Limb (tissue), 2 donors: ENCODE results near the gene MRAS.

Source experiments
- DNase-seq, 2 donors: peaks; one replicate each; pipeline ENCODE4 v3.0.0-alpha.2; 2016; ENCODE audit errors: extremely low spot score in 2 of 2

MRAS gene

GRCh38 chr3:138347960-138348753 lies at the start of gene MRAS:
Gene MRAS, plus strand, starts transcription at chr3:138348579. Its CDS starts 24,305 bp downstream, at chr3:138372884.
- DNase-seq: peak in 1 of 2 donors; percentile 81

- no peak for DNase-seq
These were observed 47.7 kb upstream of the MRAS start for GRCh38 chr3:138300647-138301046.

GRCh38 chr3:138303474-138303873 lies 44.9 kb upstream of the MRAS start:
- no peak for DNase-seq

GRCh38 chr3:138307899-138308298 lies 40.5 kb upstream of the MRAS start:
- no peak for DNase-seq

GRCh38 chr3:138308783-138309182 lies 39.6 kb upstream of the MRAS start:
- DNase-seq: no peak

GRCh38 chr3:138310494-138310893 lies 37.9 kb upstream of the MRAS start:
- no peak for DNase-seq

GRCh38 chr3:138314751-138315150 lies 33.6 kb upstream of the MRAS start:
- no peak for DNase-seq

- DNase-seq: no peak
These were observed 30.7 kb upstream of the MRAS start for GRCh38 chr3:138317687-138318086.

- DNase-seq: no peak
These were observed 24.4 kb upstream of the MRAS start for GRCh38 chr3:138323971-138324370.

GRCh38 chr3:138325990-138326389 lies 22.4 kb upstream of the MRAS start:
- no peak for DNase-seq

GRCh38 chr3:138326866-138327595 lies 21.3 kb upstream of the MRAS start:
- no peak for DNase-seq

GRCh38 chr3:138327831-138328230 lies 20.5 kb upstream of the MRAS start:
- DNase-seq: no peak

- no peak for DNase-seq
These were observed 20.0 kb upstream of the MRAS start for GRCh38 chr3:138328341-138328740.

- peak; percentile 75 to 91 for DNase-seq
These were observed 19.0 kb upstream of the MRAS start, which contains the start of gene NME9 for GRCh38 chr3:138329127-138329983. Gene NME9, minus strand, starts transcription at chr3:138329851. Its CDS starts 516 bp downstream, at chr3:138329335.

- no peak for DNase-seq
These were observed 18.4 kb upstream of the MRAS start for GRCh38 chr3:138329984-138330293.

GRCh38 chr3:138331143-138331894 lies 17.1 kb upstream of the MRAS start:
- DNase-seq: no peak

GRCh38 chr3:138332472-138333073 lies 15.8 kb upstream of the MRAS start:
- DNase-seq: peak in 1 of 2 donors; percentile 56

- no peak for DNase-seq
These were observed 13.8 kb upstream of the MRAS start for GRCh38 chr3:138334608-138335007.

- DNase-seq: no peak
These were observed 11.9 kb upstream of the MRAS start for GRCh38 chr3:138336454-138336999.

- DNase-seq: no peak
These were observed 10.1 kb upstream of the MRAS start for GRCh38 chr3:138338244-138338643.
